GM23338 (cell line): Measurements from ENCODE around the gene MRGPRF. TPM values are rescaled to one million over a fixed set of nuclear protein-coding genes. Genes with fewer than 3 reads are reported as not detected.

ENCODE experiments used
- ATAC-seq: fragments of 200-7000 bp; cut with Tn5 transposase; 3 replicates; pipeline ENCODE4 v1.9.1; 2020
- DNase-seq: peaks from one replicate; pipeline ENCODE4 v3.0.0-alpha.2; 2015; ENCODE audit warnings: low spot score
- H2AFZ ChIP-seq: fragments of 200-600 bp; sonication (generic); 2 replicates; pipeline ENCODE4 v1.8.0; 2016; ENCODE audit warnings: antibody characterized with exemption, mild to moderate bottlenecking, moderate library complexity
- H3F3A ChIP-seq: fragments of 200-600 bp; sonication (generic); replicated peaks from 2 replicates; pipeline ENCODE4 v1.8.0; 2017; ENCODE audit warnings: antibody characterized with exemption, mixed run types, low read depth
- H3K27ac ChIP-seq: fragments of 200-600 bp; sonication (generic); 2 replicates; pipeline ENCODE4 v1.6.1; 2016; ENCODE audit warnings: low read depth
- H3K27me3 ChIP-seq: fragments of 200-600 bp; sonication (generic); 2 replicates; pipeline ENCODE4 v1.8.0; 2016; ENCODE audit warnings: mild to moderate bottlenecking, mixed run types, moderate library complexity; ENCODE audit not compliant: insufficient read depth
- H3K36me3 ChIP-seq: fragments of 200-600 bp; sonication (generic); 2 replicates; pipeline ENCODE4 v1.8.0; 2016; ENCODE audit warnings: mild to moderate bottlenecking; ENCODE audit not compliant: insufficient read depth
- H3K4me1 ChIP-seq: fragments of 200-600 bp; sonication (generic); 2 replicates; pipeline ENCODE4 v1.8.0; 2016; ENCODE audit warnings: mild to moderate bottlenecking, moderate library complexity; ENCODE audit not compliant: insufficient read depth
- H3K4me2 ChIP-seq: fragments of 200-600 bp; sonication (generic); 2 replicates; pipeline ENCODE4 v1.7.1; 2017; ENCODE audit warnings: mixed run types
- H3K4me3 ChIP-seq: fragments of 200-600 bp; sonication (generic); 2 replicates; pipeline ENCODE4 v1.6.1; 2016; ENCODE audit warnings: mixed run types
- H3K79me2 ChIP-seq: fragments of 200-600 bp; sonication (generic); replicated peaks from 2 replicates; pipeline ENCODE4 v1.8.0; 2017; ENCODE audit warnings: mild to moderate bottlenecking; ENCODE audit not compliant: insufficient read depth
- H3K9me2 ChIP-seq: fragments of 200-600 bp; sonication (generic); 2 replicates; pipeline ENCODE4 v1.8.0; 2017; ENCODE audit not compliant: insufficient read depth
- H4K20me1 ChIP-seq: fragments of 200-600 bp; sonication (generic); replicated peaks from 2 replicates; pipeline ENCODE4 v1.8.0; 2017; ENCODE audit warnings: mild to moderate bottlenecking; ENCODE audit not compliant: insufficient read depth
- H3K27ac Mint-ChIP-seq: 2 replicates; pipeline ENCODE4 v1.8.0; 2020; ENCODE audit warnings: inconsistent platforms, mild to moderate bottlenecking, moderate library complexity, mixed read lengths
- H3K27me3 Mint-ChIP-seq: 3 replicates; pipeline ENCODE4 v1.8.0; 2022; ENCODE audit warnings: low read depth, mild to moderate bottlenecking, moderate library complexity, mixed read lengths, inconsistent platforms; ENCODE audit not compliant: insufficient read depth, poor library complexity
- H3K36me3 Mint-ChIP-seq: 3 replicates; pipeline ENCODE4 v1.8.0; 2021; ENCODE audit warnings: low read depth, mild to moderate bottlenecking, inconsistent platforms, moderate library complexity, mixed read lengths
- H3K4me1 Mint-ChIP-seq: 3 replicates; pipeline ENCODE4 v1.8.0; 2020; ENCODE audit warnings: mild to moderate bottlenecking, inconsistent platforms, mixed read lengths
- H3K4me3 Mint-ChIP-seq: 3 replicates; pipeline ENCODE4 v1.8.0; 2021; ENCODE audit warnings: moderate library complexity, mild to moderate bottlenecking, inconsistent platforms, mixed read lengths
- H3K9me3 Mint-ChIP-seq: 3 replicates; pipeline ENCODE4 v1.8.0; 2020; ENCODE audit warnings: moderate library complexity, mild to moderate bottlenecking, inconsistent platforms, mixed read lengths
- CREB1 ChIP-seq: fragments of 250-450 bp; sonication (Bioruptor Pico); IDR thresholded peaks from 2 replicates; pipeline ENCODE4 v1.5.0; 2020; ENCODE audit warnings: low read depth, mild to moderate bottlenecking, moderate library complexity
- CTCF ChIP-seq, 2 experiments: fragments of 200-600 bp in 1 of 2; sonication (generic) in 1 of 2; conservative IDR thresholded peaks; 2 replicates each; pipeline versions ENCODE4 v1.5.1 to v1.6.1; 2016 to 2017; ENCODE audit warnings: antibody characterized with exemption in 2 of 2, low read depth in 2 of 2, mild to moderate bottlenecking in 2 of 2, moderate library complexity in 1 of 2
- ETS1 ChIP-seq: IDR thresholded peaks from 2 replicates; pipeline ENCODE4 v1.6.1; 2016; ENCODE audit warnings: antibody characterized with exemption
- EZH2 ChIP-seq: fragments of 200-600 bp; sonication (generic); IDR thresholded peaks from one replicate; pipeline ENCODE4 v1.8.0; 2017; ENCODE audit warnings: antibody characterized with exemption, mild to moderate bottlenecking, low read depth; ENCODE audit not compliant: unreplicated experiment
- EZH2phosphoT487 ChIP-seq: fragments of 200-600 bp; sonication (generic); IDR thresholded peaks from one replicate; pipeline ENCODE4 v1.8.1; 2018; ENCODE audit warnings: antibody characterized with exemption; ENCODE audit not compliant: unreplicated experiment
- JUNB ChIP-seq: IDR thresholded peaks from one replicate; pipeline ENCODE4 v1.6.1; 2016; ENCODE audit warnings: antibody characterized with exemption; ENCODE audit not compliant: unreplicated experiment
- NANOG ChIP-seq: IDR thresholded peaks from 2 replicates; pipeline ENCODE4 v1.6.1; 2016; ENCODE audit warnings: antibody characterized with exemption, borderline replicate concordance
- REST ChIP-seq: IDR thresholded peaks from one replicate; pipeline ENCODE4 v1.6.1; 2018; ENCODE audit warnings: antibody characterized with exemption; ENCODE audit not compliant: unreplicated experiment
- STAT1 ChIP-seq: IDR thresholded peaks from one replicate; pipeline ENCODE4 v1.6.1; 2016; ENCODE audit warnings: antibody characterized with exemption; ENCODE audit not compliant: unreplicated experiment
- ZNF114 ChIP-seq: fragments of 250-450 bp; sonication (Bioruptor Pico); IDR thresholded peaks from 2 replicates; pipeline ENCODE4 v1.5.0; 2020; ENCODE audit warnings: mild to moderate bottlenecking, moderate library complexity
- ZNF331 ChIP-seq: fragments of 250-450 bp; sonication (Bioruptor Pico); IDR thresholded peaks from 2 replicates; pipeline ENCODE4 v1.5.0; 2020; ENCODE audit warnings: low read depth, mild to moderate bottlenecking, moderate library complexity
- ZNF462 ChIP-seq: fragments of 250-450 bp; sonication (Bioruptor Pico); IDR thresholded peaks from 2 replicates; pipeline ENCODE4 v1.5.0; 2020; ENCODE audit warnings: mild to moderate bottlenecking, moderate library complexity
- polyA plus RNA-seq: library from polyadenylated mRNA; unstranded; fragments of >200 nt; fragmentation: Nextera tagmentation; extraction: Ambion mirVana; gene quantifications from 2 replicates; pipeline ENCODE4 v1.2.1, GENCODE V29; 2016
- total RNA-seq: library from RNA; depleted of rRNA; stranded (reverse); fragments of >200 nt; shearing (Covaris generic); gene quantifications from 2 replicates; pipeline ENCODE4 v1.2.3, GENCODE V29; 2014

The MRGPRF gene
- total and polyA plus RNA-seq, 2 experiments from 2014 or later: 3.3 to 9.0 TPM

- no peaks in the 10 kb centered on the region for H3K79me2 ChIP-seq
- H3K4me1 ChIP-seq: no peaks in the 10 kb centered on the region
- H3K27me3 Mint-ChIP-seq: no peaks in the 10 kb centered on the region
- no peaks in the 10 kb centered on the region for H4K20me1 ChIP-seq
- no peaks in the 10 kb centered on the region for H3K27me3 ChIP-seq
- 0 out of 2 replicates have a peak, but pooled peaks cover 3% of the 10 kb centered on the region for H3K9me2 ChIP-seq
- TF ChIP-seq JUNB (no peak), NANOG (no peak), EZH2 (no peak), ZNF331 (no peak), STAT1 (no peak), ZNF114 (CRISPR knock-in tag) (no peak), CTCF (conservative IDR thresholded peaks at IDR 0.05; ENCODE audit: low read depth in 2 of 2) (no peak), ZNF462 (no peak), ETS1 (no peak), CREB1 (CRISPR knock-in tag) (no peak), EZH2phosphoT487 (no peak), REST (no peak)
- H3K27ac Mint-ChIP-seq: no peak overlapping the region
- H3K36me3 ChIP-seq: no peaks in the 10 kb centered on the region
- no peaks in the 10 kb centered on the region for H3F3A ChIP-seq
- H2AFZ ChIP-seq: no peak overlapping the region
- ATAC-seq: no peak
- DNase-seq: no peak
- peaks cover 6% of the 10 kb centered on the region for H3K9me3 Mint-ChIP-seq
- peaks cover 7% of the 10 kb centered on the region for H3K4me1 Mint-ChIP-seq
- H3K36me3 Mint-ChIP-seq: peaks cover 3% of the 10 kb centered on the region; the same call in 2 of the 3 replicates
- no peak overlapping the region for H3K4me2 ChIP-seq
- no peak overlapping the region for H3K27ac ChIP-seq
- no peak overlapping the region for H3K4me3 Mint-ChIP-seq
- no peak overlapping the region for H3K4me3 ChIP-seq
Measured at GRCh38 chr11:68976563-68976962, 36.5 kb downstream of the MRGPRF start.
